HCT116 (cell line): Measurements from ENCODE around the gene SORCS2. TPM values are rescaled to one million over a fixed set of nuclear protein-coding genes. Genes with fewer than 3 reads are reported as not detected.

Source experiments
- ATAC-seq: fragments of 200-7000 bp; cut with Tn5 transposase; 2 replicates; pipeline ENCODE4 v1.9.1; 2020; ENCODE audit warnings: mild to moderate bottlenecking, moderate library complexity
- BruUV-seq: library from RNA; stranded (reverse); fragments of 400-500 nt; replicated peaks from 2 replicates; lab custom pipeline; 2021; lab: Mats Ljungman, UMichigan
- CTCF ChIA-PET: fragments of 300-600 bp; sonication (Branson Sonifier 250); formaldehyde crosslinking; loops from one replicate; lab custom pipeline; 2021; ENCODE audit warnings: antibody characterized with exemption; lab: Charles Lee
- POLR2A ChIA-PET: fragments of 300-600, 350-600 bp; sonication (Branson Sonifier 250); formaldehyde crosslinking; loops from one replicate; lab custom pipeline; 2021; ENCODE audit warnings: antibody characterized with exemption; lab: Charles Lee
- RAD21 ChIA-PET, 2 experiments: fragments of 300-600 bp; sonication (Branson Sonifier 250); formaldehyde crosslinking; loops; one replicate each; lab custom pipeline; 2023; ENCODE audit warnings: low total read pairs in 2 of 2; ENCODE audit not compliant: uncharacterized antibody in 2 of 2, unreplicated experiment in 2 of 2, low non-redundant PET in 1 of 2; lab: Charles Lee
- DNase-seq: peaks from one replicate; pipeline ENCODE4 v3.0.0-alpha.2; 2010; ENCODE audit warnings: low read depth, low spot score
- H2AFZ ChIP-seq: fragments of 200-600 bp; shearing (Covaris generic), sonication (generic); 2 replicates; pipeline ENCODE4 v1.6.1; 2017; ENCODE audit warnings: low read depth, mixed run types, mixed read lengths, antibody characterized with exemption, low read length; ENCODE audit not compliant: poor library complexity, severe bottlenecking
- H3K27ac ChIP-seq: 2 replicates; pipeline ENCODE4 v1.5.1; 2012; ENCODE audit warnings: low read depth, low read length
- H3K27me3 ChIP-seq: fragments of 200-600 bp; sonication (generic); 2 replicates; pipeline ENCODE4 v1.6.1; 2016; ENCODE audit warnings: mixed run types, low read length, mixed read lengths; ENCODE audit not compliant: insufficient read depth
- H3K36me3 ChIP-seq, 2 experiments: fragments of 200-500 bp in 1 of 2; fragments of 200-600 bp in 1 of 2; sonication (Bioruptor generic) in 1 of 2; sonication (generic) in 1 of 2; 2 replicates each; pipeline versions ENCODE4 v1.5.1 to v1.6.1; 2014 to 2016; ENCODE audit warnings: low read length in 2 of 2, inconsistent platforms in 1 of 2, mixed read lengths in 1 of 2, mixed run types in 1 of 2; ENCODE audit not compliant: insufficient read depth in 2 of 2, control insufficient read depth in 1 of 2
- H3K4me1 ChIP-seq, 2 experiments: fragments of 200-600 bp in 1 of 2; sonication (generic) in 1 of 2; 2 replicates each; pipeline versions ENCODE4 v1.5.1 to v1.6.1; 2012 to 2017; ENCODE audit warnings: low read length in 2 of 2, inconsistent platforms in 1 of 2, mild to moderate bottlenecking in 1 of 2, mixed read lengths in 1 of 2, mixed run types in 1 of 2, moderate library complexity in 1 of 2; ENCODE audit not compliant: insufficient read depth in 2 of 2, control insufficient read depth in 1 of 2
- H3K4me2 ChIP-seq: fragments of 200-600 bp; sonication (generic); 2 replicates; pipeline ENCODE4 v1.6.1; 2017; ENCODE audit warnings: mixed run types, low read length, mixed read lengths
- H3K4me3 ChIP-seq, 2 experiments: fragments of 200-600 bp in 1 of 2; sonication (generic) in 1 of 2; replicated peaks in 1 of 2; 2 replicates each; pipeline ENCODE4 v1.5.1; 2011 to 2016; ENCODE audit warnings: low read length in 2 of 2, control low read depth in 1 of 2, low read depth in 1 of 2, mild to moderate bottlenecking in 1 of 2, mixed read lengths in 1 of 2, mixed run types in 1 of 2
- H3K79me2 ChIP-seq: fragments of 200-600 bp; sonication (generic); 2 replicates; pipeline ENCODE4 v1.6.1; 2017; ENCODE audit warnings: mild to moderate bottlenecking, mixed run types, low read length, moderate library complexity, mixed read lengths; ENCODE audit not compliant: insufficient read depth
- H3K9ac ChIP-seq: fragments of 200-600 bp; sonication (generic); 2 replicates; pipeline ENCODE4 v1.6.1; 2016; ENCODE audit warnings: low read length, mixed read lengths
- H3K9me2 ChIP-seq: fragments of 200-600 bp; sonication (generic), shearing (Covaris generic); 2 replicates; pipeline ENCODE4 v1.6.1; 2017; ENCODE audit warnings: mixed run types, mild to moderate bottlenecking, moderate library complexity; ENCODE audit not compliant: insufficient read depth
- H3K9me3 ChIP-seq, 2 experiments: fragments of 200-500 bp in 1 of 2; fragments of 200-600 bp in 1 of 2; sonication (Bioruptor generic) in 1 of 2; sonication (generic) in 1 of 2; 2 replicates each; pipeline ENCODE4 v1.6.1; 2014 to 2017; ENCODE audit warnings: low read length in 2 of 2, mixed read lengths in 2 of 2, inconsistent platforms in 1 of 2, low read depth in 1 of 2, mild to moderate bottlenecking in 1 of 2, mixed run types in 1 of 2, moderate library complexity in 1 of 2; ENCODE audit not compliant: control insufficient read depth in 1 of 2, insufficient read depth in 1 of 2
- H4K20me1 ChIP-seq: fragments of 200-600 bp; sonication (generic), shearing (Covaris generic); 2 replicates; pipeline ENCODE4 v1.6.1; 2017; ENCODE audit warnings: mixed run types, mild to moderate bottlenecking, moderate library complexity; ENCODE audit not compliant: insufficient read depth
- CEBPB ChIP-seq: IDR thresholded peaks from 2 replicates; pipeline ENCODE4 v1.6.1; 2012; ENCODE audit warnings: low read depth
- FOSL1 ChIP-seq: IDR thresholded peaks from 2 replicates; pipeline ENCODE4 v1.6.1; 2012; ENCODE audit warnings: low read depth
- SRF ChIP-seq: IDR thresholded peaks from 2 replicates; pipeline ENCODE4 v1.6.1; 2012; ENCODE audit warnings: low read depth
- YY1 ChIP-seq: IDR thresholded peaks from 2 replicates; pipeline ENCODE4 v1.6.1; 2011; ENCODE audit warnings: low read length, low read depth, moderate library complexity, mild to moderate bottlenecking; ENCODE audit not compliant: insufficient replicate concordance; ENCODE audit errors: extremely low read depth
- ZNF274 ChIP-seq: fragments of 200-500 bp; sonication (Bioruptor generic); IDR thresholded peaks from 2 replicates; pipeline ENCODE4 v1.6.1; 2014; ENCODE audit warnings: mild to moderate bottlenecking, low read depth, low read length, inconsistent platforms
- intact Hi-C: fragments of 100-400 bp; cut with micrococcal nuclease; formaldehyde crosslinking; loops from 2 replicates; pipeline ENCODE4 v1.10.0; 2022
- total RNA-seq: library from RNA; stranded (reverse); gene quantifications from one replicate; pipeline ENCODE4 v1.2.1, GENCODE V29; 2021; ENCODE audit not compliant: unreplicated experiment
- TF ChIP-seq, protein P1 (sequence below): IDR thresholded peaks from 2 replicates; pipeline ENCODE4 v1.6.1; 2012; ENCODE audit warnings: low read depth

SORCS2 gene
- total RNA-seq, 1 experiment from 2014 or later = 0.37 TPM

DNA sequence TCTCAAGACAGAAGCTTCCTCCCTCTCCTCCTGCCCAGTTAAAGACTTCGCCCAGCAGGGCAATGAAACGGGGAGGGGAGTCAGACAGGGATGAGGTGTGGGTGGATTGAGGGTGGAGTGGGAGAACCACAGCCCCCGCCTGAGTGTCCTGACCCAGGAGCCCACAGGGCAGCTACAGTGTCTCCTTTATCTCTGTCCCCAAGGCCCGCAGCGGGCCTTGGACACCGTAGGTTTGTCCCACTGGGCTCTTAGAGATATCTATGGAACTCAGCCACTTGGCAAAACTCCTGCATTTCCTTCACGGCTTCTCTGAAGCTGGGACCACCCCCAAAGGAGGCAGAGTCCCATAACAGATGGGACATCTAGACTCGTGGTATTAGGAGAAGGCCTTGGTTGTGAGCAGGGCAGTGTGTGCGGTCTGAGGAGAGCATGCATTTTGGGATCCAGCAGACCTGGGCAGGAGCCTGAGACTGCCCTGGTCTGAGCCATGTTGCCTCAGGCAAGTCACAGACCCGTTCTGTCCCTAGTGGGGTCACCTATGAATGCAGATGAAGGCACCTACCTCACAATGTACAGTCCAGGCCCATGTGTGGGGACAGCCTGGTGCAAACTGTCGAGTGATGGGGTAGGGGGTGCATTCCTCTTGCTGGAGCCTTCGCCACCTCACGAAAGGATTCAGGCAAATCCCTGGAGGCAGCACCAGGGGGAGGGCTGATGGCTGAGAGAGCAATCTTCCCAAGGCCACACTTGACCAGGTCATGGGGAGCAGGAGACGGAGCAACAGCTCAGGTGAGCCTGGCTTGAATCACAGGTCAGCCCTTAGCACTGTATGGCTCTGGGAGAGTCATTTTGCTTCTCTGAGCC lies 468.1 kb downstream of the SORCS2 start:
- BruUV-seq = no TSS peak
- Histone ChIP-seq H3K4me3 (no peak overlapping the region), H3K9ac (no peak overlapping the region)

More for the DNA sequence above, 468.1 kb downstream of the SORCS2 start:
- Histone ChIP-seq H3K4me2 (no peak overlapping the region), H3K36me3 (no peaks in the 10 kb centered on the region), H2AFZ (no peak overlapping the region), H3K9me3 (no peaks in the 10 kb centered on the region), H3K27me3 (no peaks in the 10 kb centered on the region), H4K20me1 (no peaks in the 10 kb centered on the region), H3K9me2 (no peaks in the 10 kb centered on the region), H3K4me1 (no peaks in the 10 kb centered on the region), H3K79me2 (no peaks in the 10 kb centered on the region)
- intact Hi-C loops = no loop called here
- ATAC-seq = peak; percentile 31; the same call in 1 of the 2 replicates
- ChIA-PET CTCF (no interaction called here), RAD21 (no interaction called here)
- no peak for TF ChIP-seq CEBPB
- no peak for TF ChIP-seq YY1
- no peak for TF ChIP-seq ZNF274
- no peak for TF ChIP-seq FOSL1
- TF ChIP-seq SRF = no peak
- TF ChIP-seq, protein P1, sequence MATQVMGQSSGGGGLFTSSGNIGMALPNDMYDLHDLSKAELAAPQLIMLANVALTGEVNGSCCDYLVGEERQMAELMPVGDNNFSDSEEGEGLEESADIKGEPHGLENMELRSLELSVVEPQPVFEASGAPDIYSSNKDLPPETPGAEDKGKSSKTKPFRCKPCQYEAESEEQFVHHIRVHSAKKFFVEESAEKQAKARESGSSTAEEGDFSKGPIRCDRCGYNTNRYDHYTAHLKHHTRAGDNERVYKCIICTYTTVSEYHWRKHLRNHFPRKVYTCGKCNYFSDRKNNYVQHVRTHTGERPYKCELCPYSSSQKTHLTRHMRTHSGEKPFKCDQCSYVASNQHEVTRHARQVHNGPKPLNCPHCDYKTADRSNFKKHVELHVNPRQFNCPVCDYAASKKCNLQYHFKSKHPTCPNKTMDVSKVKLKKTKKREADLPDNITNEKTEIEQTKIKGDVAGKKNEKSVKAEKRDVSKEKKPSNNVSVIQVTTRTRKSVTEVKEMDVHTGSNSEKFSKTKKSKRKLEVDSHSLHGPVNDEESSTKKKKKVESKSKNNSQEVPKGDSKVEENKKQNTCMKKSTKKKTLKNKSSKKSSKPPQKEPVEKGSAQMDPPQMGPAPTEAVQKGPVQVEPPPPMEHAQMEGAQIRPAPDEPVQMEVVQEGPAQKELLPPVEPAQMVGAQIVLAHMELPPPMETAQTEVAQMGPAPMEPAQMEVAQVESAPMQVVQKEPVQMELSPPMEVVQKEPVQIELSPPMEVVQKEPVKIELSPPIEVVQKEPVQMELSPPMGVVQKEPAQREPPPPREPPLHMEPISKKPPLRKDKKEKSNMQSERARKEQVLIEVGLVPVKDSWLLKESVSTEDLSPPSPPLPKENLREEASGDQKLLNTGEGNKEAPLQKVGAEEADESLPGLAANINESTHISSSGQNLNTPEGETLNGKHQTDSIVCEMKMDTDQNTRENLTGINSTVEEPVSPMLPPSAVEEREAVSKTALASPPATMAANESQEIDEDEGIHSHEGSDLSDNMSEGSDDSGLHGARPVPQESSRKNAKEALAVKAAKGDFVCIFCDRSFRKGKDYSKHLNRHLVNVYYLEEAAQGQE = no peak
- TF ChIP-seq, all 23 proteins: peak for 0
- POLR2A ChIA-PET = no interaction called here
- DNase-seq = no peak
- H3K27ac ChIP-seq = no peak overlapping the region
